HG03064 (cell line): Measurements from ENCODE around the gene CRNKL1.

Source experiments
- ATAC-seq: cut with Tn5 transposase; IDR thresholded peaks from one replicate; pipeline ENCODE4 v1.9.1; 2021; ENCODE audit warnings: low read depth; ENCODE audit not compliant: unreplicated experiment

CRNKL1 gene

DNA sequence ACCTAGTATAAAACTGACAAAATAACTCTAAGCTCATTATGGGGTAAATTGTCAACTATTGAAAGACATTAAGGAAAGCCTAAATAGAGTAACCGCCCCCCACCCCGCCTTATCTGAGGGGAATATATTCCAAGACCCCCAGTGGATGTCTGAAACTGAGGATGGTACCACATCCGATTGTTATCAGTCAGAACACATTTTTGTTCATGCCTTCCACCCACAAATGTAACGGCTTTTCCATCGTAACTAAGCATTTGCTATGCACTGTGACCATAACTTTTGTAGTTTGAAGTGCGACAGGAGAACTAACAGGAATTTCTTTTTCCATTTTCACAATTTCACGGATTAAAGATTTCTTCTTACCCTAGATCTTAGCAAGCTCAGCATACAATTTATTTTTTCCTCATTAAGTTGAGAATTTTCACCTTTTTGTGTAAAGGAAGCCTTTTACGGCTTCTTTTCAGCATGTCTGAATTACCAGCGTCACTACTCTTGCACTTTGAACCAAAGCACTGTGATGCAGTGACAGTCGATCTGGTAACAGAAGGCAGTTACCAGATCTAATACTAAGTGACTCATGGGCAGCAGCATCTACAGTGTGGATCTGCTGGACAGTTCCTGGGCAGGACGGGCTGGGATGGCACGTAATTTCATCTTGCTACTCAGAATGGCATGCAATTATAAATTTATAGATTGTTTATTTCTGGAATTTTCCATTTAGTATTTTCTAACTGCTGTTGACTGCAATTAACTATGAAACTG is 11.9 kb upstream of the CRNKL1 start:
- no peak for ATAC-seq

DNA sequence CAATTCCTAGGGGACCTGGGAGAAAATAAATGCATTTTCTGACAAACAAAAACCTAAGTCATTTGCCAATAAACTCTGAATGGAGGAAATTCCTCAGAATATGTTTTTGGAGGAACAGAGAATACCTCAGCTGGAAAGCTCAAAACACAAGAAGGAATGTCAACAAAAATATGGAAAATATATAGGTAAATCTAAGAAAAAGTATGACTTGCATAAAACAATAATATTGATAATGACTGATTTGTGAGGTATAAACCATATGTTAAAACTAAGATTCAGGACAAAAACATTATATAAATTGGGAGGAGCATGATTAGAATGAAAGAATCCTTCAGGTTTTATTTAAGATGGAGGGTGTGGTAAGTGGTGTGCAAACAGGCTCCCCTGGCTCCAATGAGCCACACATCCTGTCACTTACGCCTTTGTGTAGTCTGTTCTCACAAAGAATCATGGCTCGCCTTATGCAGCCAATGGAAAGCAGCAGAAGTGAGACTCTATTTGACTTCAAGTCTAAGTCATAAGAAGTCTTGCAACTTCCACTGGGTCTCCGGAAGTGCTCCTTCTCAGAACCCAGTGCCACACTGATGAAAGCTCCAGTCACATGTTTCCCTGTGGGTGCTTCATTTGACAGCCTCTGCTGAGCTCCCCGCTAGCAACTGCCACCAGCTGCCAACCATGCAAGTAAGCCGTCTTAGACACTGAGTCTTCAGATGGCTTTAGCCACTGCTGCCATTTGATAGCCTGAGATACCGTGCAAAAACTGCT is 8.2 kb upstream of the CRNKL1 start:
- no peak for ATAC-seq

DNA sequence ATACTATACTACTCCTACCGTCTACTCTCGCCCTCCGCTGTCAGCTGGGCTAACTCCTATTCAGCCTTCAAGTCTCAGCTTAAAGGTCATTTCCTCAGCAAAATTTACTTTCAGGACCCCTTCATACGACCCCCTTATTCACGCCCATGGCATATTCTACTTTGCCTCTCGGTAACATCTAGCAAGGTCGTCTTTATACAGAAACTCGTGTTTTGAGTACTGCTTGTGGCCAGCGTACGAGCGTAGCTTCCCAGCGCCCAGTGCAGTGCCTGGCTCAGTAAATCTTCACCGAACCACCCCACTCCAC is 546 bp downstream of the CRNKL1 start:
- ATAC-seq: no peak

DNA sequence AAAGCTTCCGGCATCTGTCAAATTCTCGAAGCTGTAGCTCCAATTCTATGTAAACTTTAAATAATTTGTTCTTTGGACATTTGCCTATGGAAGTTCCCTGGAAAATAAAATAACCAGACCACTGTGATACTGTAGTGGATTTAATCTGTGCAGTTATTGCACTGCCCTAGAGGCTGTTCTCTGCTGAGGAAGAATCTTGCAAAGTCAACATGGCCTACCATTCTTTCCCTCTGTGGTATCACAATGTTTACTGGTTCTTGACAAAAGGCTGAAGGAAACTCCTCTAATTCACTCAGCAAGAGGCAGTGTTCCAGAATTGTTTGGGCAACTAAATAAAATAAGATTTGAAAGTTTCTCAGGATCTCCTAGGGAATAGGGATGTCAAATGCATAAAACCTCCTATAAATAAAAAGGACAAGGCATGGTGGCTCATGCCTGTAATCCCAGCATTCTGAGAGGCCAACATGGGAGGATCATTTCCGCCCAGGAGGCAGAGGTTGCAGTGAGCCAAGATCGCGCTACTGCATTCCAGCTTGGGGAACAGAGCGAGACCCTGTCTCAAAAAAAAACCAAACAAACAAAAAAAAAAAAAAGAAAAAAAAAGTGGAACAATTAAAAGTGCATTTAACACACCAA is 12.4 kb downstream of the CRNKL1 start:
- ATAC-seq: no peak

DNA sequence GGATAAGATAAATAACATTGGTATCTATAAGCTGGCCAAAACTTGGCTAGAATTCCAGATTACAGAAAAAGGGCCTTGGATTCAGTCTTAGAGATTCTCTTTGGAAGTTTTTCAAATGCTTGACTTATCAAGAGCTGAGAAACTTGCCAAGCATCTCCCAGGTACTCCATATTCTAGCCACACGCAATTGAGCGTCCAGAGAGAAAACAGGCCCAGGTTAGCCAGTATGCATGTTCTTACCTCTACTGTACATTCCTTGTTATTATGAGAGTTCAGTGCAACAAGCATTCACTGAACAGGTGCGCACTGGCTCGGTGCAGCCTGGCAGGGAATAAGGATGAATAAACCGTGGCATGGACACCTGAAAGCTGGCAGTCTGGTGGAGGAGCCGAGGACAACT is 13.7 kb downstream of the CRNKL1 start:
- ATAC-seq: no peak

DNA sequence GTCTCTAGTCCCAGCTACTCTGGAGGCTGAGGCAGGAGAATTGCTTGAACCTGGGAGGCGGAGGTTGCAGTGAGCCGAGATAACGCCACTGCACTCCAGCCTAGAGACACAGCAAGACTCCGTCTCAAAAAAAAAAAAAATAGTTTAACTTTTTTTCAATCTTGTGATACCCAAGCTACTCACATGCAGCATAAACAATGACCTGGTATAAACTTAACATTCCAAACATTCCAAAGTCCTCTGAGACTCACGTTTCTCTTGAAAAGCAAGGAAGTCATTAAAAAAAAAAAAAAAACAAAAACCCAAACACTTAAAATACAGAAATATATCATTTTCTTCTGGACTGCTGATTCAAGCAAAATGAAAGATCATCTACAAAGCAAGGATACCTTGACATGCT is 14.3 kb downstream of the CRNKL1 start:
- ATAC-seq: no peak

DNA sequence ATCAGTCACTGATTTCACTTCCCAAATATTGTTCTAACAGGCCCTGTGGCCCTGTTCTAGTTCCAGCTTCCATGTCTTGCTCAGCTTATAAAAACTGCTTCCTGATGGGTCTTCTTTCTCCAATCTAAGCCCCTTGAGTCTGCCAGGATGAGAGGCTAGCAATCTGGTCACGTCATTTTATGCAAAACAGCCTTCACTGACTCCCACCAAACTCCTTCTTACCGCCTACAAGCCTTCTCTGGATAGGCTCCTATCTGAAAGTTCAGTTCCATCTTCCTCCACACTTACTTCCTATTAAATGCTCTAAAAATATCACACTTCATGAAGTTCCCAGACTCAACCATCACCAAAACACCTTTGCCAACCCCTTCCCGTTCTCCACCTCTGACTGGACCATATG is 15.5 kb downstream of the CRNKL1 start:
- no peak for ATAC-seq

DNA sequence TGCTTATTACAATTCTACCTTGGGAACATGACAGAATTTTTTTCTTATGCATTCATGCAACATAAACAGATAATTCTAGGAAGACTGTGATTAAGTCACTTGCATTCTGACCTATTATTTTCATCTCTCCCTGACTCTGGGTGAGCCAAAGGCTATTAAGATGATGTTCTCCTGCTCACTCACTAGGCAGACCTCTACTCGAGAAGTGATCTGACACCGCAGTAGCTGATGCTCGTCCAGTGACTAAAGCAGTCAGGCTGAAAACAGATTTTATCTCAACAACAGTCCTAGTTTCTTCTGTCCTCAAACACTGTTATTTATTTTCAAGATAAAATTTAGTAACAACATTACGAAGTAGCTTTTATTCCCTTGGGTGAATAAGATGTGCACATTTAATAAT is 17.8 kb downstream of the CRNKL1 start:
- no peak for ATAC-seq

DNA sequence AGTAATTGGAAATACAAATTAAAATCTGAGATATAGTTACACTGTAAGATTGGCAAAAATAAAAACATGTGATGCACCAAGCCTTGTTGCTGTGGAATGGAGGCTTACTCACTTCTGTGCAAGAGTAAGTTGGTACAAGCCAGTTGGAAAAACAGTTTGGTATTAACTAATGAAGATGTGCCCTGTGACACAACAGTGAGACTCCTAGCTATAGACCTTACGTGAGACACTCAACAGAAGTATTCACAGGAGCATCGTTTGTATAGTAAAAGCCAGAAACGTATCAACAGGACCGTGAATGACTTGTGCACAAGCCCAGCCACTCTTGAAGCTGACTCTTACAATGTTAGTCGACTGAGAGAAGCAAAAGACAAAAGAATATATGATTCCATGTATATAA is 20.5 kb downstream of the CRNKL1 start:
- ATAC-seq: no peak

DNA sequence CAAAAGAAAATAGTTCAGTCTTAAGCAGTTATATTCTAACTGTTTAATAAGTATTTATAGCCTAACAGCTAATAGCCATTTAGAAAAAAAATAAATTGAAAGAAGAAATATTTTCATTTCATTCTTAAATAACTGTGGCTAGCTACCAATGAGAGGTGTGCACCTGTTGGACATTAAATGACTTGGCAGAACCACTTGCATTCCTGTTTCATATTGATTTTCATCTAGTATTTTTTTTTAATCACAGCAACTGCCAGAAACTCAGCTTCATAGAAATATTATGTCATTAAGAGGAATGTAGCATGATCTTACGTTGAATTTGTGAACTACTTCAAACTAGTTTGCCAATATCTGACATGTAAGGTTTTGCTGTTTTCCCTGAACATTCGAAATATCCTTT is 25.0 kb downstream of the CRNKL1 start:
- ATAC-seq: no peak

DNA sequence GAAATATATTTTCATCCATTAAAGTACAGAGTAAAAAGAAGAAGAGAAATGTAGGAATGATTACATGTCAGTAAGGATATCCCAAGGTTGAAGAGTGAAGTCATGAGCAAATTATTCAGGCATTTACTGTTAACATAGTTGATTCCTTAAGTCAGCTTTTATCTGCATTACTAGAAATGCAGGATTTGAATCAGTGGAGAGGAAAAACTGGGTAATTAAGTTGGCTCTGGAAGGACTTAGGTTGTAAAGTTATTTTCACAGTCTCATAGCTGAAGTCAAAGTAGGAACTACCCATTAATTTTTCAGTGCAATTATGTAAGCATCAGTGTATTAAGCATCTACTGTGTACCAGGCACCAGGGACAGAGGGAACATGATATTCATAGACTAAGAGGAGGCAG is 27.3 kb downstream of the CRNKL1 start:
- ATAC-seq: no peak

DNA sequence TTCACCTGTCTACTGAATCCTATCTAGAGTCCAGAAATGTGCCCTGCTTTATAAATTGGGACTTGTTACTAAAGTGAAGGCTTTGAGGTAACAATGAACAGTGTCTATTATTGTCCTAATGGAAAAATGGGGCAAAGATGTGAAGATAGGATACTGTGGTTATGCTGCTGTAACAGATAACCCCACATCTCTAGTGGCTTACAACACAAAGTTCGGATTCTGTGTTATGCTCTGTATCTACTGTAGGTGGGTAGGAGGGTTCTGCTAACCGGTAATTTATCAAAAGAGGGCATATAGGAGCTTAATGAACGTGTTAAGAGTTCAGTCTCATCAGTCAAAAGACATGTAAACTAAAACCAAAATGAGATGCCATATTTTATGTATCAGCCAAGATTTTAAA is 28.9 kb downstream of the CRNKL1 start:
- ATAC-seq: no peak

DNA sequence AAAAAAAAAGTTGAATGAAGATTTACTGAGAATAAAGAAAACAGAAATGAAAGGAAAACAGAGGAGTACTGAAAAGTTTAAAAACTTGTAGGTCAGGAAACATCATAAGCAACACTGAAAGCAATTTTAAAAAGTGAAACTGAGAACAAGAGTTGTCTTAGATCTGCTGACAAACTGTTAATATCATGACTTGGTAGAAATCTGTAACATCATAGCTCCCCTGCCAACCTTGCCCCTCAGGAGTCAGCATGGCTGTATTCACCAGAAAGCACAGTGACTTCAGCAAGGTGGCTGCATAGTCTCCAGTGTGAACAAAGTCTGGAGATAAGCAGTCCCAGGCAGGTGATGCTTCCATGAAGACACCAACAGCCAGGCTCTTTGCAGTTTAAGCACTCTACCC is 29.8 kb downstream of the CRNKL1 start:
- peak; percentile 71 for ATAC-seq

DNA sequence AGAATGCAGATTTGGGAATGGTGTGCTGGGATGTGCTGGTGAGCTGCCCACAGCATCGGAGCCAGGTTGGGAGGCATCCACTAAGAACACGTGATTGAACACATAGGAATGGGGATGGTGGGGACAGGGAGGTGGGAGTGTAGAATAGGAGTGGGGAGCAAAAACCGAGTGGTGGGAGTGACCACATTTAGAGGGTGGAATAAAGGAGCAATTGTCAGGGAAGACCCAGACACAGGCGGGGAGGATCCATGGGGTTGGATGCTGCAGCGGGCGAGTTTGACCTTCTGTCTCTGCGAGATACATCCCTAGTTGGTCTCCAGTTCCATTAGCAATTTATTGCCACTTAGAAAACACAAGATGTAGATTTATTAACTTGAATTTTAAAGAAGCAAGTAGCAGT is 30.4 kb downstream of the CRNKL1 start:
- ATAC-seq: no peak

DNA sequence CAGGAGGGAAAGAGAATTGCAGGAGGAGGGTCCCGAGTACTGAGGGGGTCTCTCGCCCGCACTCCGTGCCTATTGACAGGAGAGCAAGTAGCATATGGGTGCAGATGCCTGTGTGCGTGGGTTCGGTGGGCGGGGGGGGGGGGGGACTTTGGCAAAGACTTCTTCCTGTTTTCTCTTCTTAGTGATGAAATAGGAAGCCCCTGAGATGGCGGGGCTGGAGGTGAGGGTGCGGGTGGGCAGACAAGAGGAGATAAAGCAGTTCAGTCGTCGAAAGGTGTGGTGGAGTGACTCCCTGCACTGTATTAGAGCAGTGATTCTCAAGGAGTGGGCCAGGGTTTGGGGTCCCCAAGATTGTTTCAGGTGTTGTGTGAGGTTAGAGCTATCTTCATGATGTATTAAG is 31.4 kb downstream of the CRNKL1 start:
- ATAC-seq: no peak

DNA sequence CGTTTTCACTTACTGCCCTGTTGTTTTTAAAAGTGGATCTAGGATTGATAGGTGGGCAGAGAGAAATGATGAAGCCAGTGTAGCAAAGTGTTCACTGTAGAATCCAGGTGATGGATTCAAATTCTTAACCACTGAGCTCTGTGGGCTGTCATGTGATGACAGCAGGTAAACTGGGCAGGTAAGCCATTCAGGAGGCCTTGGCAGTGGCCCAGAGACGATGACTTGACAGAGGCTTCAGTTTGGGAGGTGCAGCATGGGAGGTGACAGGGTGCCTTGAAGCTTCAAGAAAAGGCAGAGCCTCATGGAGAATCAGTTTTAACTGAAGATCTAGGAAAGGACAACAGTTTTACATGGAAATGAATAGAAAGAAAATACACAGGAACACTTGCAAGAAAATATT is 33.1 kb downstream of the CRNKL1 start:
- ATAC-seq: no peak

DNA sequence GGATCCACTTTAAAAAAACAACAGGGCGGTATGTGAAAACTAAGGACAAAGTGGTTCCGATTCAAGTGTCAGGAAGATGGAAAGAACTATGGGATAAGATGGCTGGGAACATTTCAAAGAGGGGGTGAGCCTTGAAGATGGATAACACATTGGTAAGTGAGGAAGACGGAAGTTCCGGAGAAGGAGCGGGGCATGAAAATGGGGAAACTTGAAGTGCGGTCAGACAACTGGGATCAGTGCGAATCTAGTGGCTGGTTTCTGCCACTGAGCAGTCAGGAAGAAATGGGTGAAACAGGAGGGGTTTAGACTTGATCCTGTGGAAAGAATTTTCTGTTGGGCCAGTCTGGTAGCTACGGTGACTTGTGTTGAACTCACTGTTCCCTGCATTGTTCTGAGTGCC is 33.9 kb downstream of the CRNKL1 start:
- no peak for ATAC-seq

DNA sequence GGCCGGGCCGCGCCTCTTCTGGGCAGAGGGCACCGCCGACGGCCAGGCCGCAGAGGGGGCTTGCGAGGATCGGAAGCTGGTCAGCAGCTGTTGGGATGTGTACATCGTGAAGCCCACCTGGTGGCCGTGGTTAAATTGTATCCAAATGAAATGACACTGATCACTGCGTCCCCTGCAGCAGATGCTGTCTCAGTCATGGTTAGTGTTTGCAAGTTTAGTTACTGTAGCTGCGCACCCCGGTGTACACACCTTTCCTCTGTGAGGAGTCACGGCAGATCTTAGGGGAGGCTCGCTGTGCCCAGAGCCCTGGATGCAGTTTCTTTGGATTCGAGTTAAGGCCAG is 34.5 kb downstream of the CRNKL1 start:
- peak; percentile 1 for ATAC-seq

DNA sequence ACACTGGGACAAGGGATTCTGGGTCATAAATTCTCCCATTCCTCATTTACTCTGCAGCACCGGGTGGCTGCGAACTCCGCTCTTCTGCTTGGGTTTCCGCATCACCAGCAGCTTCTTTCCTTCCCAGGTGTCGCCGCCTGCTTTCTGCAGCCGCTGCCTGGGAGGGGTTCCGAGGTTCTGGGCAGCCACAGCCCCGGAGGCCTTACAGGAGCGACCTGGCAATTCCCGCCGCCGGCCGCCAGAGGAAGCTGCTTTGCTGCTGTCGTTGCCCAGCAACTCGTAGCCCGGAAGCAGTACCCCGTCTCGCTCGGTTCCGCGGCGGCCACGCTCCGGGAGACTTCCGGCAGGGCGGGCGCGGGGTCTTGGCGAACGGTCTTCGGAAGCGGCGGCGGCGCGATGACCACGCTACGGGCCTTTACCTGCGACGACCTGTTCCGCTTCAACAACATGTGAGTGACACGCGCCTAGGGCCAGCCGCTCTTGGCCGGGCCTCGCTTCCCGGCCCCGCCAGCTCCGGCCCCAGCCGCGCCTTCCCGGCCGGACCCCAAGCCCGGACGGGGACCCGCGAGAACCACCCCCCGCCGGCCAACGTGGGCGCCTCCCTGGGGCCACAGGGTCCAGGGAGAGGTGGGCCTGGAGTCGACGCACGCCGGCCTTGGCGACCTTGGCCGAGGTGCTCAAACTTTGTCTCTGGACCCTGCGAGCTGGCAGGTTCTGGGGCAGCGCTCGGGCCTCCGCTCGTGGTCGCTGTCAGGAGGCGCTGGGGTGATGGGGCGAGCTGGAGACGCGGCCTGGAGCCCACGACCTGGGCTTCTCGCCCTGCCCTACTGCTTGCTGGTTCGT is 35.0 kb downstream of the CRNKL1 start, which contains the start of gene NAA20:
Gene NAA20 (plus strand): TSS at position 362 of the 843 bp plus-strand sequence. CDS start 35 bp downstream, at position 397.
- peak; percentile 98 for ATAC-seq

DNA sequence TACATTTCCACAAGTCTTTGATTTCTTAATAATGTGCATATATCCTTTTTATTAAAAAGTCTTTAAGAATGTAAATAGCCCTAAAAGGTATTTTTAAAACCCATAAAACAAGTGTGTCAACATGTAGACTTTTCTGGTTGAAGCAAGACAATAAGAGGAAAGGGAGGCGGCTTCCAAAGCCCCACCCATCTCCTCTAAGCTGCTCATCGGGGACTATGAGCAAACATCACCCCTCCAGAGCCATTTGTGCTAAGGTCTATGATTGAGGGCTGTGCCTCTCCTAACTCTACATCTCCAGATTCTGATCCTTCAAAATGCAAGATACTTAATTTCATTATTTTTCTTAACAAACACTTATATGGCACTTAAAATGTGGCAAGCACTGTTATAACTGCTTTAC is 37.6 kb downstream of the CRNKL1 start:
- no peak for ATAC-seq

DNA sequence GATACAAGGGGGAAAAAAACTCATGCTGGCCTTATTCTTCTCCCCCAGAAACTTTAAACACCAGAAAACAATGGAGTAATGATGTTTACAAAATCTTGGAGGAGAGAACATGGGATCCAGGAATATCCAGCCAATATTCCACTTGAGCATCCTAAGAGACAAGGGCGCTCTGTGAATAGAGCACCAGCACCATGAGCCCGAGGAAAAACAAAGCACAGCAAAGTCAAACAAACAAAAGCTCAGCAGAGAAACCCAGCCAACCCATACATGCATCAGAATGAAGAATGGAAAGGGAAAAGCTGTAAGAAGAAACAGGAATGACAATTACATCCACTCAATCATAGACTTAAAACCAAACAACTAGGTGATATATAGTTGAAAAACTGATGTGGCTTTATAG is 39.7 kb downstream of the CRNKL1 start:
- no peak for ATAC-seq
